ENCODE data around the gene TP53BP2. TPM values are rescaled to one million over a fixed set of nuclear protein-coding genes. Genes with fewer than 3 reads are reported as not detected.

TP53BP2 gene
- total RNA-seq, 1 donor: 31.8 TPM

GRCh38 chr1:223754681-223755431, 90.9 kb downstream of the TP53BP2 start:
- no peak overlapping the region for H3K27ac ChIP-seq (ENCODE audit: low read depth, low read length)
- H4K20me1 ChIP-seq (ENCODE audit: insufficient read depth, low read length): peaks cover 7% of the 10 kb centered on the region
- H3K4me1 ChIP-seq (ENCODE audit: insufficient read depth, low read length): no peaks in the 10 kb centered on the region
- TF ChIP-seq CTCF (IDR thresholded peaks at IDR 0.05; ENCODE audit: extremely low read depth, low read depth, low read length): no peak
- H3K79me2 ChIP-seq (ENCODE audit: insufficient read depth, low read length): peaks cover 15% of the 10 kb centered on the region
- no peak overlapping the region for H3K4me3 ChIP-seq (ENCODE audit: insufficient read depth, low read length)
- H3K4me2 ChIP-seq (ENCODE audit: insufficient read depth, low read length): no peak overlapping the region
- no peaks in the 10 kb centered on the region for H3K27me3 ChIP-seq (ENCODE audit: insufficient read depth, low read length)
- no peaks in the 10 kb centered on the region for H3K9me3 ChIP-seq (ENCODE audit: low read depth, low read length)
- peaks cover 99% of the 10 kb centered on the region for H3K36me3 ChIP-seq (ENCODE audit: insufficient read depth, low read length)
- peak; percentile 72 for DNase-seq (ENCODE audit: insufficient read length, low spot score, missing footprints)
- no peak overlapping the region for H2AFZ ChIP-seq (ENCODE audit: low read length)

GRCh38 chr1:223752721-223753515, 92.8 kb downstream of the TP53BP2 start:
- peak; percentile 77 for DNase-seq (ENCODE audit: insufficient read length, low spot score, missing footprints)
- Histone ChIP-seq H3K79me2 (ENCODE audit: insufficient read depth, low read length) (peaks cover 19% of the 10 kb centered on the region), H2AFZ (ENCODE audit: low read length) (no peak overlapping the region), H3K36me3 (ENCODE audit: insufficient read depth, low read length) (peaks cover 90% of the 10 kb centered on the region), H3K27ac (ENCODE audit: low read depth, low read length) (no peak overlapping the region), H3K4me1 (ENCODE audit: insufficient read depth, low read length) (peaks cover 12% of the 10 kb centered on the region), H3K4me3 (ENCODE audit: insufficient read depth, low read length) (no peak overlapping the region), H3K4me2 (ENCODE audit: insufficient read depth, low read length) (no peak overlapping the region), H3K27me3 (ENCODE audit: insufficient read depth, low read length) (no peaks in the 10 kb centered on the region), H4K20me1 (ENCODE audit: insufficient read depth, low read length) (peaks cover 5% of the 10 kb centered on the region), H3K9me3 (ENCODE audit: low read depth, low read length) (no peaks in the 10 kb centered on the region)
- no peak for TF ChIP-seq CTCF (IDR thresholded peaks at IDR 0.05; ENCODE audit: extremely low read depth, low read depth, low read length)

- peaks cover 91% of the 10 kb centered on the region for H3K36me3 ChIP-seq (ENCODE audit: insufficient read depth, low read length)
- H3K4me1 ChIP-seq (ENCODE audit: insufficient read depth, low read length): peaks cover 17% of the 10 kb centered on the region
- no peak overlapping the region for H3K27ac ChIP-seq (ENCODE audit: low read depth, low read length)
Measured at GRCh38 chr1:223751696-223752095, 94.1 kb downstream of the TP53BP2 start.

More at GRCh38 chr1:223751696-223752095, 94.1 kb downstream of the TP53BP2 start:
- DNase-seq (ENCODE audit: insufficient read length, low spot score, missing footprints): no peak
- Histone ChIP-seq H3K9me3 (ENCODE audit: low read depth, low read length) (no peaks in the 10 kb centered on the region), H3K27me3 (ENCODE audit: insufficient read depth, low read length) (no peaks in the 10 kb centered on the region), H3K4me2 (ENCODE audit: insufficient read depth, low read length) (no peak overlapping the region), H4K20me1 (ENCODE audit: insufficient read depth, low read length) (peaks cover 17% of the 10 kb centered on the region), H3K4me3 (ENCODE audit: insufficient read depth, low read length) (no peak overlapping the region), H2AFZ (ENCODE audit: low read length) (no peak overlapping the region), H3K79me2 (ENCODE audit: insufficient read depth, low read length) (peaks cover 29% of the 10 kb centered on the region)
- no peak for TF ChIP-seq CTCF (IDR thresholded peaks at IDR 0.05; ENCODE audit: extremely low read depth, low read depth, low read length)
